ENCODE data around the gene SPIB.
"Not testable (repeated sequence)": the region's sequence is repeated elsewhere in the genome, so short reads cannot be mapped to it uniquely, and the experiment has no call there.

The SPIB gene

GRCh38 chr19:50435627-50436026 is 16.9 kb downstream of the SPIB start:
- DNase-seq (ENCODE audit: low read depth, low spot score) = no peak
- TF ChIP-seq FOXP2 (optimal IDR thresholded peaks at IDR 0.05; ENCODE audit: control extremely low read depth, extremely low read length, insufficient read depth) (no peak), POLR2AphosphoS5 (IDR thresholded peaks at IDR 0.05; ENCODE audit: borderline replicate concordance, low read depth, low read length) (no peak), EZH2 (IDR thresholded peaks at IDR 0.05) (no peak)
- H3K4me3 ChIP-seq = no peak overlapping the region
- no peak overlapping the region for H3K9ac ChIP-seq (ENCODE audit: insufficient read length)
- no peaks in the 10 kb centered on the region for H3K36me3 ChIP-seq (ENCODE audit: insufficient read depth, low read length)
- H3K9me3 ChIP-seq (ENCODE audit: low read depth, low read length) = no peaks in the 10 kb centered on the region
- no peak overlapping the region for H3K27ac ChIP-seq

DNA sequence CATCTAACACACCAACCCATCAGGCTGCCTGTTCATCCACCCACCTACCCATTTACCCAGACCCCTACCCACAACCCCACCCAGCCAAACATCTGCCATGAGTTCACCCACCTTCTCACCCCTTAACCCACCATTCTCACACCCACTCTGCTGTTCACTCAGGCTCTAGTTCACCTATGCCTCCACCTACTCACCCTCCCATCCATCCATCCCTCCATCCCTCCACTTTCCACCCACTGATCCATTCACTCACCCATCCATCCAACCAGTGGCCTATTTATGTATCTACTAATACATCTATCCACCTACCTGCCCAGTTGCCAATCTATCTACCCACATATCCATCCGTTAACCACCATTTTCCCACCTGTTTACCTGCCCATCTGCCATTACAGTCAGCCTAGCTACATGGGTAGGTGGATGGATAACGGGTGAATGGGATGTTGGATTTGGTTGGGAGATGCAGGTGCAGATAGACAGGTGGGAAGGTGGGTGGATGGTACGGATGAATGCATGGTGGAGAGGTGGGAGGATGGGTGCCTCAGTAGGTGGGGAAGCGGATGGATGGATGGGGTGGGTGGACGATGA is 19.2 kb downstream of the SPIB start:
- DNase-seq (ENCODE audit: low read depth, low spot score) = no peak
- Histone ChIP-seq H3K9me3 (ENCODE audit: low read depth, low read length) (no peaks in the 10 kb centered on the region), H3K36me3 (ENCODE audit: insufficient read depth, low read length) (no peaks in the 10 kb centered on the region), H3K27ac (no peak overlapping the region), H3K9ac (ENCODE audit: insufficient read length) (no peak overlapping the region), H3K4me3 (no peak overlapping the region)
- TF ChIP-seq POLR2AphosphoS5 (IDR thresholded peaks at IDR 0.05; ENCODE audit: borderline replicate concordance, low read depth, low read length) (no peak), FOXP2 (optimal IDR thresholded peaks at IDR 0.05; ENCODE audit: control extremely low read depth, extremely low read length, insufficient read depth) (no peak), EZH2 (IDR thresholded peaks at IDR 0.05) (no peak)

GRCh38 chr19:50439130-50439529 is 20.4 kb downstream of the SPIB start:
- H3K36me3 ChIP-seq (ENCODE audit: insufficient read depth, low read length); DNase-seq (ENCODE audit: low read depth, low spot score); H3K9me3 ChIP-seq (ENCODE audit: low read depth, low read length); H3K9ac ChIP-seq (ENCODE audit: insufficient read length); H3K4me3 ChIP-seq; H3K27ac ChIP-seq: not testable (repeated sequence)

DNA sequence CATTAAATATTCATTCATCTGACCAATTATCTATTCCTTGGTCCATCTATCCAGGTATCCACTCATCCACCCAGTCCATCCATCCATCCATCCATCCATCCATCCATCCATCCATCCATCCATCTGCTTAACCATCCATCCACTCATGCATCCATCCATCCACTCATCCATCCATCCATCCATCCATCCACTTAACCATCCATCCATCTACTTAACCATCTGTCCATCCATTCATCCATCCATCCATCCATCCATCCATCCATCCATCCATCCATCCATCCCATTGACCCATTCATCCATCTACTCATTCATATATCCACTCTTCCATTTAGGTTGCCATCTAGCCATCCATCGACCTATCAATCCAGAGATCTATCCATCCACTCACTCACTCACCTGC is 25.3 kb downstream of the SPIB start:
- no peak overlapping the region for H3K4me3 ChIP-seq
- no peak overlapping the region for H3K9ac ChIP-seq (ENCODE audit: insufficient read length)
- no peak overlapping the region for H3K27ac ChIP-seq
- DNase-seq (ENCODE audit: low read depth, low spot score) = no peak
- no peaks in the 10 kb centered on the region for H3K36me3 ChIP-seq (ENCODE audit: insufficient read depth, low read length)
- TF ChIP-seq POLR2AphosphoS5 (IDR thresholded peaks at IDR 0.05; ENCODE audit: borderline replicate concordance, low read depth, low read length) = no peak
- no peak for TF ChIP-seq FOXP2 (optimal IDR thresholded peaks at IDR 0.05; ENCODE audit: control extremely low read depth, extremely low read length, insufficient read depth)
- TF ChIP-seq EZH2 (IDR thresholded peaks at IDR 0.05) = no peak
- no peaks in the 10 kb centered on the region for H3K9me3 ChIP-seq (ENCODE audit: low read depth, low read length)

- H3K27ac ChIP-seq = no peak overlapping the region
- H3K36me3 ChIP-seq (ENCODE audit: insufficient read depth, low read length) = no peaks in the 10 kb centered on the region
- no peak for DNase-seq (ENCODE audit: low read depth, low spot score)
- no peak for TF ChIP-seq FOXP2 (optimal IDR thresholded peaks at IDR 0.05; ENCODE audit: control extremely low read depth, extremely low read length, insufficient read depth)
- TF ChIP-seq POLR2AphosphoS5 (IDR thresholded peaks at IDR 0.05; ENCODE audit: borderline replicate concordance, low read depth, low read length) = no peak
- no peak for TF ChIP-seq EZH2 (IDR thresholded peaks at IDR 0.05)
- no peaks in the 10 kb centered on the region for H3K9me3 ChIP-seq (ENCODE audit: low read depth, low read length)
- no peak overlapping the region for H3K9ac ChIP-seq (ENCODE audit: insufficient read length)
- H3K4me3 ChIP-seq = no peak overlapping the region
Measured at GRCh38 chr19:50447053-50447452, 28.3 kb downstream of the SPIB start.

DNA sequence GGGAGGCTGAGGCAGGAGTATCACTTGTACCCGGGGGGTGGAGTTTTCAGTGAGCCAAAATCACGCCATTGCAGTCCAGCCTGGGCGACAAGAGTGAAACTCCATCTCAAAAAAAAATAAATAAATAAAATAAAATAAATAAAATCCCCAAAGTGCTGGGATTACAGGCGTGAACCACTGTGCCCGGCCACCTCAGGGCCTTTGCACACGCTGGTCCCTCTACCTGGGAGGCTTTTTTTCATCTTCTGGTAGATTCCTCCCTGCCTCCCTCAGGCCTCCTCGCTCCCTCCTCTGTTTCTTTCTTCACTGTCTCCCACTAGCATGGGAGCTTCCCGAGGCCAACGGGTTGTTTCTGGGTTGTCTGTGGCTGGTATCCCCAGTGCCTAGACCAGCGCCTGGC is 29.0 kb downstream of the SPIB start:
- TF ChIP-seq EZH2 (IDR thresholded peaks at IDR 0.05) = no peak
- no peak for TF ChIP-seq FOXP2 (optimal IDR thresholded peaks at IDR 0.05; ENCODE audit: control extremely low read depth, extremely low read length, insufficient read depth)
- TF ChIP-seq POLR2AphosphoS5 (IDR thresholded peaks at IDR 0.05; ENCODE audit: borderline replicate concordance, low read depth, low read length) = no peak
- Histone ChIP-seq H3K4me3 (no peak overlapping the region), H3K9me3 (ENCODE audit: low read depth, low read length) (no peaks in the 10 kb centered on the region), H3K27ac (no peak overlapping the region), H3K9ac (ENCODE audit: insufficient read length) (no peak overlapping the region), H3K36me3 (ENCODE audit: insufficient read depth, low read length) (no peaks in the 10 kb centered on the region)
- no peak for DNase-seq (ENCODE audit: low read depth, low spot score)

DNA sequence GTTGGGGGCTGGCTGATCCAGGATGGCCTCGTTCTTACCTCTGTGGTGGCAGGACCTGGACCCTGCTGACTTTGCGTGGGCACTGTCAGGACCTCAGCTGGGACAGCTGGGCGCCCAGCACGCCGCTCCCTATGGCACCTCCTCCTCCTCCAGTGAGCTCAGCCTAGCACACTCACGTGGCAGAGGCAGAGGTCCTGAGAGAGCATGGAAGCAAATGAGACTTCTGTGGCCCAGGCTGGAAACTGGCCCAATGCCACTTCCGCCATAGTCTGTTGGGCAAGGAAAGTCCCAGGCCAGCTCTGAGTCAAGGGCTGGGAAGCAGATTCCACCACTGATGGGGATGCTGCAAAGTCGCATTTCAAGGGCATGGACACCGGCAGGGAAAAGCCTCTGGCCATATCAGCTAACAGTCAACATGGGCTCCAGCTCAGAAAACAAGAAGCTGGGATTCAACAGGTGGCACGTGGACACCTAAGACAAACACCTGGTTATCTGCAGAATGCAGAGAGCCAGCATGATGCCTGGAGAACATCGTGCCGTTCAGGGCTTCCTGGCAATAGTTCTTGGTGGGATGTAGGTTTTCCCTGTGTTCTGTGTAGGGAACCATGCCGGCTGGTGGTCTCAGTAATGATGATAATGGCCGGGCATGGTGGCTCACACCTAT is 30.6 kb downstream of the SPIB start:
- DNase-seq (ENCODE audit: low read depth, low spot score) = no peak
- H3K36me3 ChIP-seq (ENCODE audit: insufficient read depth, low read length) = no peaks in the 10 kb centered on the region
- H3K9ac ChIP-seq (ENCODE audit: insufficient read length) = no peak overlapping the region
- H3K27ac ChIP-seq = no peak overlapping the region
- no peaks in the 10 kb centered on the region for H3K9me3 ChIP-seq (ENCODE audit: low read depth, low read length)
- H3K4me3 ChIP-seq = no peak overlapping the region
- TF ChIP-seq FOXP2 (optimal IDR thresholded peaks at IDR 0.05; ENCODE audit: control extremely low read depth, extremely low read length, insufficient read depth) (no peak), EZH2 (IDR thresholded peaks at IDR 0.05) (no peak), POLR2AphosphoS5 (IDR thresholded peaks at IDR 0.05; ENCODE audit: borderline replicate concordance, low read depth, low read length) (no peak)

DNA sequence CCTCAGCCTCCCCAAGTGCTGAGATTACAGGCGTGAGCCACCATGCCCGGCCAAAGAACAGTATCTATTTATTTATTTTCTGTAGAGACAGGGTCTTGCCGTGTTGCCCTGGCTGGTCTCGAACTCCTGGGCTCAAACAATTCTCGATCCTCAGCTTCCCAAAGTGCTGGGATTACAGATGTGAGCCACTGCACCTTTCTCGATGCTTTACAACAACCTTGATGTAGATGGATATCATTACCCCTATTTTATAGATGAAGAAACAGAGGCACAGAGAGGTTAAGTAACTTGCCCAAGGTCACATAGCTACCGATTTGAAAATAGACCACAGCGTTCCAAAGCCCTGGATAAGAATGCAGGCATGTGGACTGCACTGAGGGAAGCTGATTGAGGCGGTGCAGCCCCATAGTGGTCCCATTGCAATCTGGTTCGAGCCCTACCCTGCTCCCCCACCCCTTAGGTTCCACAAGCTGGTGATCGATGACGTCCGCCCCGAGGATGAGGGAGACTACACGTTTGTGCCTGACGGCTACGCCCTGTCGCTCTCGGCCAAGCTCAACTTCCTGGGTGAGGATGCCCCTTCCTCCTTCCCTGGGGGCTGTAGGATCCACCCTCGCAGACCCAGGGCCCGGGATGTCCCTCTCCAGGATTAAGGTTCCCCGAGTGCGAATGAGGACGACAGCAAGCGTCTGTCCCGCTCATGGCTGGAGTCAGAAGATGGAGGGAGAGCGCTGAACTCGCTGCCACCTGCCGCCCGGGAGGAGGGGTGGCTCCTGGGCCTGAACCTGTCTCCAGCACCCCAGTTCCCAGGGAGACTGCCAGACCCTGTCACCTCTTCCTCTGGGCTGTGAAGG is 31.9 kb downstream of the SPIB start:
- H3K9ac ChIP-seq (ENCODE audit: insufficient read length) = no peak overlapping the region
- no peak for TF ChIP-seq EZH2 (IDR thresholded peaks at IDR 0.05)
- no peak for TF ChIP-seq POLR2AphosphoS5 (IDR thresholded peaks at IDR 0.05; ENCODE audit: borderline replicate concordance, low read depth, low read length)
- TF ChIP-seq FOXP2 (optimal IDR thresholded peaks at IDR 0.05; ENCODE audit: control extremely low read depth, extremely low read length, insufficient read depth) = no peak
- no peak overlapping the region for H3K4me3 ChIP-seq

More for the DNA sequence above, 31.9 kb downstream of the SPIB start:
- no peak for DNase-seq (ENCODE audit: low read depth, low spot score)
- H3K27ac ChIP-seq = no peak overlapping the region
- H3K9me3 ChIP-seq (ENCODE audit: low read depth, low read length) = no peaks in the 10 kb centered on the region
- no peaks in the 10 kb centered on the region for H3K36me3 ChIP-seq (ENCODE audit: insufficient read depth, low read length)

All from SK-N-MC (cell line).